Cardiac fibroblast (primary cell): ENCODE data around the gene AHI1.

ENCODE experiments used
- DNase-seq, 2 donors: peaks; one replicate each; pipeline versions ENCODE4 v3.0.0 to v3.0.0-alpha.2; 2010; ENCODE audit warnings: low read depth in 2 of 2
- H3K4me3 ChIP-seq, 2 donors: replicated peaks in 1 of 2; 1 replicate in 1 of 2; 2 replicates in 1 of 2; pipeline ENCODE4 v1.5.1; 2011; ENCODE audit warnings: low read depth in 2 of 2, low read length in 2 of 2, mild to moderate bottlenecking in 2 of 2, moderate library complexity in 1 of 2
- CTCF ChIP-seq: IDR thresholded peaks from one replicate; pipeline ENCODE4 v1.5.1; 2011; ENCODE audit warnings: low read depth, mild to moderate bottlenecking, low read length, inconsistent platforms

Gene AHI1

DNA sequence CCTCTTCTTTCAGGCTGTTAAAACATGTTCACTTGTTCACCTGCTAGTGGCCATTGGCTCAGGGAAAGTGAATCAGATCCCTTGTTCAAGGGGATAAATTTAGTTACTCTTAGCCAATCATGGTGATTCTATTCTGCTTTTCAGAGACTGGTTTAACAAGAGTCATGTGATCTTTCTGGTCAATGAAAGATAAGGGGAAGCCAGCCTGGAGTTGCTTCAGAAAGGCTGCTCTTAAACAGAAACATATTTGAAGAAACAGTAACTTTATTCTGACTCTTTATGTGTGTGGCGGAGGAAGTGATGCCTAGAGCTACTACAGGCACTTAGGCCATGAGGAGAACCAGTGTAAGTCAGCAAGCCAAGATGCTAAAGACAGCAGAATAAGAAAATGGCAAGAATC lies 28.1 kb upstream of the AHI1 start:
- H3K4me3 ChIP-seq = no peak overlapping the region
- TF ChIP-seq CTCF = no peak
- no peak for DNase-seq

DNA sequence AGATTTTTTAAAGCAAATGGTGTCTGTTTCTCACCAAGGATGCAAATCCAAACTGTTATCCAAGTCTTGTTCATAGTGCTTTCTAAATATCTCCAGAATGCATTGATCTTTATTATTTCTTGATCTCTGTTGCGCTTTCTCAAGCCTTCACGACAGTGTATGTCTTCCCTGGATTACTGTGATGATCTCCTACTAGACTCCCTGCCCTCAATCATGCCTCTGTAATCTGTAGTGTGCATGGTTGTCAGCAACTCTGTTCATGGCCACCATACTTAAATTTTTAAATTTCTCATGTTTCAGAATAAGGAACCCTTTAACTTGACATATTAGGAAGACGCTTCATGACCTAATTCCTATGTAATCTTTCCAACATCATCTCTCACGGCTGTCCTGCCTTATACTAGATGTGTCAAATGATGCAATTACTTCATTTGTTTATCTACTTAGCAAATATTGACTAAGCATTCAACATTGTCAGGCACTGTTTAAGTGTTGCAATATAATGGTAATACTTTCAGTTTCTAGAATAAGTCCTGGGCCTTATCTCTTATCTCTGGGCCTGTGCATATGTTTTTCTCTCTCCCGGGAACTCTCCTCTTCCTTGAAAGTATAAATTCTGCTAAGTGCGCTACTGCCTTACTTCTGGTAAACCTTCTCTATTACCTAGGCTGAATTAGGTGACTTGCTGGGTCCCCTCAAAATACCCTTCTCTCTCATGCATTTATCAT lies 25.6 kb upstream of the AHI1 start:
- no peak for TF ChIP-seq CTCF
- DNase-seq = peak; percentile 63 to 70
- no peak overlapping the region for H3K4me3 ChIP-seq

DNA sequence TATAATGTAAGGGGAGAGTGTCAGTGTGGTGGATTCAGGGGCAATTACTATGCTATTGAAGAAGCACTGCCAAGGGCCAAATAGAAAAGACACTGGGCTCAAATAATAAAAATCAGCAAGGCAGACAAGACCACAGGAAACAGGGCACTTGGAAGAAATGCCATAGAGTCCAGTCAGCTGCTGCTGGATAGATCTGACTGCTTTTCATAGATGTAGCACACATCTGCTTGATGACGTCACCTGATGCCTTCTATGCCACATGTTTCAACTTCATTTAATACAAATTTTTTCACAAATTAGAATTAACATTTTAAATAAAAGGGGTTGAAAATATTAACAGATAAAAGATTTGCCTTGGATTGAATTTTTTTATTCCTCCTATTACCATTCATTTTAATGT lies 23.9 kb upstream of the AHI1 start:
- no peak for TF ChIP-seq CTCF
- H3K4me3 ChIP-seq = no peak overlapping the region
- DNase-seq = peak in 1 of 2 donors; percentile 30

GRCh38 chr6:135520781-135521180 lies 23.2 kb upstream of the AHI1 start:
- TF ChIP-seq CTCF = no peak
- no peak overlapping the region for H3K4me3 ChIP-seq
- peak in 1 of 2 donors; percentile 48 for DNase-seq

DNA sequence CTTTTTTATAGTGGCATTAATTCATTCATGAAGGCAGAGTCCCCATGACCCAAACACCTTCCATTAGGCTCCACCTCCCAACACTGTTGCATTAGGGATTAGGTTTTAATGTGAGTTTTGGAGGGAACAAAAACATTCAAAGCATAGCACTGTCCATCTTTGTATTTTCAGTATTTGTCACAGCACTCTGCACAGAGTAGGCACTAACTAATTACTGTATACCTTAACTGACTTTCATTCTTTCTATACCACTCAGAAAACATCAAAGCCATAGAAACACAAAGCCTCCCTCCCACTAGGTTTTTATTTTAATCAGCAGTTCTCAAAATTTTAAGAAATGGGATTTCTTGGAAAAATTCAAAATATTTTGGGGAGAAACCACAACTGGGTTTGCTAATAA lies 21.8 kb upstream of the AHI1 start:
- DNase-seq = no peak
- no peak overlapping the region for H3K4me3 ChIP-seq
- no peak for TF ChIP-seq CTCF

- TF ChIP-seq CTCF = no peak
- no peak for DNase-seq
- H3K4me3 ChIP-seq = no peak overlapping the region
Observed at GRCh38 chr6:135517527-135517926, 20.0 kb upstream of the AHI1 start.

DNA sequence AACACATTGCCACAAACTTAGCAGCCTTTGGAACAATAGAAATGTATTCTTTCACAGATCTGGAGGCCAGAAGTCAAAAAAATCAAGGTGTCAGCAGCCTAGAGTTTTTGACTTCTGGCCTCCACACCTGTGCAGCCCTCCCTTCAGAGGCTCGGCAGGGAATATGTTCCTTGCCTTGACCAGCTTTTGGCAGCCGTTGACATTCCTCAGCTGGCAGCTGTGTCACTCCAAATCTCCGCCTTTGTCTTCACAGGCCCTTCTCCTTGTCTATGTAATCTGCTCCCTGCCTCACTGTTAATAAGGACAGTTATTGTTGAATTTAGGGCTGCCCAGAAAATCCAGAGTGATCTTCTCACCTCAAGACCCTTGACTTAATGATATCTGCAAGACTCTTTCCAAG lies 17.2 kb upstream of the AHI1 start:
- no peak for TF ChIP-seq CTCF
- no peak overlapping the region for H3K4me3 ChIP-seq
- DNase-seq = no peak
